H1 (cell line): Measurements from ENCODE around the gene CCDC159.

ENCODE experiments used
- CTCF ChIP-seq, 3 experiments: IDR thresholded peaks; 1 replicate in 2 of 3; 2 replicates in 1 of 3; pipeline versions ENCODE4 v1.5.1 to v1.6.1; 2011; ENCODE audit warnings: low read length in 3 of 3, mild to moderate bottlenecking in 3 of 3, inconsistent platforms in 2 of 3, low read depth in 1 of 3, moderate library complexity in 1 of 3; ENCODE audit not compliant: insufficient read depth in 1 of 3; ENCODE audit errors: control extremely low read depth in 1 of 3
- E2F6 ChIP-seq: IDR thresholded peaks from 2 replicates; pipeline ENCODE4 v1.6.1; 2012; ENCODE audit warnings: inconsistent platforms
- EP300 ChIP-seq, 2 experiments: IDR thresholded peaks; 1 replicate in 1 of 2; 2 replicates in 1 of 2; pipeline ENCODE4 v1.6.1; 2011 to 2012; ENCODE audit warnings: low read depth in 2 of 2, low read length in 2 of 2, mild to moderate bottlenecking in 2 of 2, borderline replicate concordance in 1 of 2, inconsistent platforms in 1 of 2, moderate library complexity in 1 of 2
- GABPA ChIP-seq: IDR thresholded peaks from 2 replicates; pipeline ENCODE4 v1.6.1; 2011; ENCODE audit warnings: mild to moderate bottlenecking, low read length, moderate library complexity, borderline replicate concordance; ENCODE audit not compliant: insufficient read depth
- JUND ChIP-seq: IDR thresholded peaks from 2 replicates; pipeline ENCODE4 v1.6.1; 2011; ENCODE audit warnings: mild to moderate bottlenecking, improper control_type of control experiment, low read length
- MAFK ChIP-seq: IDR thresholded peaks from 2 replicates; pipeline ENCODE4 v1.6.1; 2012; ENCODE audit warnings: low read depth, mild to moderate bottlenecking, improper control_type of control experiment, low read length
- NRF1 ChIP-seq: IDR thresholded peaks from 2 replicates; pipeline ENCODE4 v1.6.1; 2011; ENCODE audit warnings: mild to moderate bottlenecking, low read depth, low read length, improper control_type of control experiment
- POLR2A ChIP-seq, 2 experiments: IDR thresholded peaks; 1 replicate in 1 of 2; 2 replicates in 1 of 2; pipeline ENCODE4 v1.6.1; 2011; ENCODE audit warnings: low read depth in 2 of 2, low read length in 2 of 2, mild to moderate bottlenecking in 2 of 2; ENCODE audit errors: control extremely low read depth in 1 of 2
- POU5F1 ChIP-seq: IDR thresholded peaks from 2 replicates; pipeline ENCODE4 v1.6.1; 2011; ENCODE audit warnings: low read depth, mild to moderate bottlenecking, low read length, moderate library complexity
- RAD21 ChIP-seq, 2 experiments: IDR thresholded peaks in 1 of 2; conservative IDR thresholded peaks in 1 of 2; 2 replicates each; pipeline ENCODE4 v1.6.1; 2011; ENCODE audit warnings: low read depth in 2 of 2, low read length in 2 of 2, improper control_type of control experiment in 1 of 2, inconsistent platforms in 1 of 2, mild to moderate bottlenecking in 1 of 2, moderate library complexity in 1 of 2
- SIRT6 ChIP-seq: IDR thresholded peaks from one replicate; pipeline ENCODE4 v1.7.1; 2012; ENCODE audit warnings: low read length, inconsistent platforms

GRCh38 chr19:11347546-11348039, 1.3 kb downstream of the CCDC159 start:
- TF ChIP-seq GABPA (no peak), POU5F1 (no peak), CTCF (IDR thresholded peaks at IDR 0.05; ENCODE audit: control extremely low read depth in 1 of 3, insufficient read depth in 1 of 3, low read depth in 1 of 3, low read length in 3 of 3) (no peak), NRF1 (no peak), EP300 (IDR thresholded peaks at IDR 0.05; ENCODE audit: borderline replicate concordance in 1 of 2, low read depth in 2 of 2, low read length in 2 of 2) (no peak), MAFK (no peak), JUND (no peak), SIRT6 (no peak), E2F6 (no peak), POLR2A (IDR thresholded peaks at IDR 0.05; ENCODE audit: control extremely low read depth in 1 of 2, low read depth in 2 of 2, low read length in 2 of 2) (no peak), RAD21 (IDR thresholded peaks at IDR 0.05 in 1 of 2, conservative IDR thresholded peaks at IDR 0.05 in 1 of 2; ENCODE audit: low read depth in 2 of 2, low read length in 2 of 2) (no peak)
